Measurements from ENCODE around the gene CDK13.

CDK13 gene

GRCh38 chr7:39949971-39950472, at the start of gene CDK13:
Gene CDK13, plus strand, starts transcription at chr7:39950256. Its CDS starts 386 bp downstream, at chr7:39950642.
- DNase-seq (ENCODE audit: extremely low read depth, low read depth) = peak; percentile 41
- peak within 1 kb of the TSS; percentile 88 for H3K4me3 ChIP-seq (replicated peaks; ENCODE audit: low read depth, low read length)
- no peak for TF ChIP-seq CTCF (IDR thresholded peaks at IDR 0.05; ENCODE audit: low read depth, low read length, missing control alignments)

- DNase-seq (ENCODE audit: extremely low read depth, low read depth) = peak; percentile 56
- no peak overlapping the region for H3K4me3 ChIP-seq (replicated peaks; ENCODE audit: low read depth, low read length)
- no peak for TF ChIP-seq CTCF (IDR thresholded peaks at IDR 0.05; ENCODE audit: low read depth, low read length, missing control alignments)
Measured at GRCh38 chr7:39904077-39904486, 46.0 kb upstream of the CDK13 start.

GRCh38 chr7:39908141-39908540, 41.9 kb upstream of the CDK13 start:
- TF ChIP-seq CTCF (IDR thresholded peaks at IDR 0.05; ENCODE audit: low read depth, low read length, missing control alignments) = no peak
- no peak overlapping the region for H3K4me3 ChIP-seq (replicated peaks; ENCODE audit: low read depth, low read length)
- no peak for DNase-seq (ENCODE audit: extremely low read depth, low read depth)

GRCh38 chr7:39908973-39909372, 41.1 kb upstream of the CDK13 start:
- no peak for TF ChIP-seq CTCF (IDR thresholded peaks at IDR 0.05; ENCODE audit: low read depth, low read length, missing control alignments)
- H3K4me3 ChIP-seq (replicated peaks; ENCODE audit: low read depth, low read length) = no peak overlapping the region
- no peak for DNase-seq (ENCODE audit: extremely low read depth, low read depth)

GRCh38 chr7:39909526-39909925, 40.5 kb upstream of the CDK13 start:
- H3K4me3 ChIP-seq (replicated peaks; ENCODE audit: low read depth, low read length) = no peak overlapping the region
- TF ChIP-seq CTCF (IDR thresholded peaks at IDR 0.05; ENCODE audit: low read depth, low read length, missing control alignments) = no peak
- DNase-seq (ENCODE audit: extremely low read depth, low read depth) = no peak

- TF ChIP-seq CTCF (IDR thresholded peaks at IDR 0.05; ENCODE audit: low read depth, low read length, missing control alignments) = no peak
- no peak overlapping the region for H3K4me3 ChIP-seq (replicated peaks; ENCODE audit: low read depth, low read length)
- DNase-seq (ENCODE audit: extremely low read depth, low read depth) = peak; percentile 24
Measured at GRCh38 chr7:39910108-39910869, 39.8 kb upstream of the CDK13 start.

Data from HFF-Myc (cell line).